ENCODE measurements around the gene AP3D1.
A peak's percentile ranks its signal among the peaks of the same experiment; 100 is the strongest.

AP3D1 gene

DNA sequence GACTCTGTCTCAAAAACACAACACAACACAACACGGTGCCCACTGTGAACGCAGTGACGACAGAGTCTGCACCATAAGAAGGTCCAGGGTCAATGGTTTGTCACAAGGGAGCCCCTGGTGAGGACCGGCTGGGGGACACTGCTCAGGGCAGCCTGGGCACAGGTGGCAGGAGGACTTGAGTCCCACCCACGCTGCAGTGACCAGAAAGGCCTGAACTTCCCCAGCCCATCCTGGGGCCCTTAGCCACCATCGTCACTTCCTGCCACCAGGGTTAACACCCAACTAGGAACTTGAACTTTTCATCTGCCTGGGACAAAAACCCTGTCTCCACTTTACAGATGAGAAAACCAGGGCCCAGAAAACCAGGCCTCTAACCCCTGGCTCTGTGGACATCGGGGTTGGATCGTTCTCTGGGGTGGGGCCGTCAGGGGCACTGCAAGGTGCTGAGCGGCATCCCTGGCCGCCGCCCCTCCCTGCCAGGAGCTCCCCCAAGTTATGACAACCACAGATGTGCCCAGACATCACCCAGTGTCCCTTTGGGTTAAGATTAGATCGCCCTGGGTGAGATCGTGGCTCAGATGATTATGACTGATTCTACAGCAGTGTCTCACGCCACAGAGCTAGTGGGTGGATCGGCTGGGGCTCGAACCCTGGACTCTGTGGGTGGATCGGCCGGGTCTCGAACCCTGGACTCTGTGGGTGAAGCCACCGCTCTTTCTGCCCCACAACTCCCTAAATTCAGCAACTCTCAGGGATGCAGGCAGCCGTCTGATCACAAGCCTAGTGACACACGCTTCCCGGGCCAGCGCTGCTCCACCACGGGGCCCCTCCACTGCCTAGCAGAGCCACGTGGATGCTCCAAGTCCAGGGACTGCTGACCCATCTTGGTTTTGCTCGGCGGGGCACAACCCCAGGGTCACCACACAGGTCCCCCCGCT lies 69.2 kb downstream of the AP3D1 start:
- no peak for DNase-seq

DNA sequence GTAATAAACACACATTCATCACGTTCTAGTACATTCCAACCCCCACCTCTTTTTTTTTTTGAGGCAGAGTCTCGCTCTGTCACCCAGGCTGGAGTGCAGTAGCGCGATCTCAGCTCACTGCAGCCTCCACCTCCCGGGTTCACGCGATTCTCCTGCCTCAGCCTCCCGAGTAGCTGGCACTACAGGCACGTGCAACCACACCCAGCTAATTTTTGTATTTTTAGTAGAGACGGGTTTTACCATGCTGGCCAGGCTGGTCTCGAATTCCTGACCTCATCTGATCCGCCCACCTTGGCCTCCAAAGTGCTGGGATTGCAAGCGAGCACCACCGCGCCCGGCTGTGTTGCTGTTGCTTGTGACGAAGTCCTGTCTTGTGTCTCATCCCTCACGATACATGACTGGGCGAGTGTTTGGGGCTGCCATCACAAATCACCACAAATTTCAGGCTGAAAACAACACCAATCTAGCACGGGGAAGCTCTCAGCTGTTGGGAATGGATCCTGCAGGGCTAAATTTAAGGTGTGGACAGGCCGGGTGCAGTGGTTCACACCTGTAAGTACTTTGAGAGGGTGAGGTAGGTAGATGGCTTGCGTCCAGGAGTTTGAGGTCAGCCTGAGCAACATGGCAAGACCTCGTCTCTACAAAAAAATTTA lies 70.9 kb downstream of the AP3D1 start:
- DNase-seq = no peak

DNA sequence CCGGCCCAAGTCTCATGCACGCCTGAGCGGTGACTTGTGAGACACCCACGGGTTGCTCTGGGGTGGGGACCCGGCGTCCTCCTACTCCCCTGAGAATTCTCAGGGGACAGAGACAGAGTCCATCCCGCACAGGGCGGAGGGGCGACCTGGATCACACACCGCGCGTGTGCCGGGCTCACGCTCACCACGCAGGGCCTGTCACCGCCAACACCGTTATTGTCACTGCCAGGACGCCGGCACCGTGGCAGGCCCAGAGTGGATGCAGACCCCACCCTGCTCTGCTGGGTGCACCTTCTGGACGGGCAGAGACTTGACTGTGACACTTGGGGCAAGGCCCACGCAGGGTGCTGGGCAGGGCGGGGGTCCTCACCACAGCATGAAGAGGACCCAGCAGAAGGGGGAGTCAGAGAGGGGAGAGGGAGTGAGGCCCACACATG lies 71.5 kb downstream of the AP3D1 start:
- no peak for DNase-seq

DNA sequence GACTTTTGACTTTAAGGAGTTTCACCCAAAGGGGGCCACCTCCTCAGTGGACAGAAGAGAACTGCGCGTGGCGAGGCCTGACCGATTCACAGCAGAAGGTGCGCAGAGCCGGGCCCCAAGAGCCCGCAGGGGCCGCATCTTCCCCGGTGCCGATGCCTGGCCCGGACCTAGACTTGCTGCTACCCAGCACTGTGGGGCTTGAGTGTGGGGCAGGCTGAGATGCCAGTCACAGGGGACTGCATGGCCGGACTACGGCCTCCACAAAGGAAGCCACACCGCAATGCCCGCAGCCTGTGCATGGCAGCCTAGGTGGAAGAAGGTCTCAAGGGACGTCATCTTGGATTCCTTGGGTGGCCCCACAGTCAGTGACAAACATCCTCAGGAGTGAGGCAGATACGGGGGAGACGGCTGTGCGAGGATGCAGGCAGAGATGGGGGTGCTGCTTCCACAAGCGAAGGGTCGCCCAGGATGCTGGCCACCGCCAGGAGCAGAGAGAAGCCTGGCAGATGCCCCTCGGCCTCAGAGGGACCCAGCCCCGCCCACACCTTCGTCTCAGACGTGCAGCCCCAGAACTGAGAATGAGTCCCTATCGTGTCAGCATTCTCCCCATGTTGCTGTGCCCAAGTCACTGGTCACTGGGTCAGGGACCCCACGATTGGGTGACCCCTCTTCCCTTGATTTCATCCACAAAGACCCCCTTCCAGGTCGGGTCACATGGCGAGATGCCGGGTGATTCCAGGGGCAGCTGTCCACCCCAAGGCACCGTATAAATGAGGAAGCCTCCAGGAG lies 72.1 kb downstream of the AP3D1 start:
- DNase-seq = no peak

DNA sequence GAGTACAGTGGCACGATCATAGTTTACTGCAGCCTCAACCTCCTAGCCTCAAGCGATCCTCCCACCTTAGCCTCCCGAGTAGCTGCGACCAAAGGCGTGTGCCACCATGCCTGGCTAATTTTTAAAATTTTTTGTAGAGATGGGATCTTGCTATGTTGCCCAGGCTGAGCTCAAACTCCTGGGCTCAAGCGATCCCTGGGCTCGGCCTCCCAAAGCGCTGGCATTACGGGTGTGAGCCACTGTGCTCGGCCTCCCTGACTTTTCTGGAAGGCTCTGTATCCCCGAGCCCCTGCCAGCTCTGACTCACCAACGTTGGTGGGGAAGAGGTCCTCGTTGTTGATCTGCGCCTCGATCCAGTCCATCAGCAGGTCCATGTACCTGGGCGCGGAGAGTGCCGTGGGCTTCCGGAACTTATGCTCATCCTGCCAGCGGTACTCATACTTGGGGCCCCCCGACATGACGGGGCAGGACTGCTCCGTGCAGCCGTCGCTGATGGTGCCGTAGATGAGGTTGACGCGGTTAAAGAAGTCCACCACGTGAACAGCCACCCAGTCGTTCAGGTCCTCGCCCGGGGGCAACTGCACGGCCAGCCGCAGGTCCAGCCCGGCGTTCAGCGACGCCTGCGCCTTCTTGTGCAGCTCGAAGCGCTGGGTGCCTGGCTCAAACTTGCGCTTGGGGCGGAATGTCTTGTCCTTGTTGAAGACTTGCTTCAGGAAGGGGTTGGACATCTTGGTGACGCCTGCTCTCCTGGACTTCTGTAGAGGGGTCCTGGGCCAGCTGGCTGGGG lies 73.3 kb downstream of the AP3D1 start:
- DNase-seq = no peak

DNA sequence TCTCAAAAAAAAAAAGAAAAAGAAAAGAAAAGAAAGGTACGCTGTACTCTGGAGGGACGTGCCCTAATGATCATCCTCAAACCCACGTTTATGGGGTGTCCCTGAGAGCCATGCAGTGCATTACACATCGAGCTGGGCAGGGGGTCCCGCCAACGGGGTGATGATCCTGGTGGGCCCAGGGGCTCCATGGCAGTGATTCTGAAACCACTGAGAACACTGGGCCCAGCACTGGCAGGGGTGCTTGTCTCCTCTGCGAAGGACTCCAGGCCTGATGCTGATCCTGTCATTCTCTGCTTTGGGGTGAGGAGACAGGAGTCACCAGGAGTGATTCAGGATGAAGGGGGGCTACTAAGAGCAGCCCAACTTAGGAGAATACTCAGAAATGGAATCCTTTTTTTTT lies 74.0 kb downstream of the AP3D1 start:
- no peak for DNase-seq

DNA sequence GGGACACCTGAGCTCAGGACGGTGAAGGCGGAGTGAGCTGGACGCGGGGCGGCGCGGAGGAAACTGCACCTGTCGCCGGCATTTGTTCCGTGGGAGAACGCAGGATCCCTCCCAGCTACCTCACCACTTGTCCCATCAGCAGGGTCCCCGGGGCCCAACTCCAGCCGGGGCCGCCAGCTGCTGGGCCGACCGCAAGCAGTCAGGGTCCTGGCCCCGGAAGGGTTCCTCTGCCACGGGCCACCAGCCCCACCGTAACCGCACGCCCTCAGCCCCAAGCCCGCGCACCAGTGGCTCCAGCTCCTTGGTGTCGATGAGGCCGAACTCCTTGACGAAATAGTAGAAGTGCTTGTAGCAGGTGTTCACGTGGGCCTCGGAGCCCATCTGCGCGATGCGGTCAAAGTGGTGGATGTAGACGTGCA lies 74.8 kb downstream of the AP3D1 start:
- no peak for DNase-seq

DNA sequence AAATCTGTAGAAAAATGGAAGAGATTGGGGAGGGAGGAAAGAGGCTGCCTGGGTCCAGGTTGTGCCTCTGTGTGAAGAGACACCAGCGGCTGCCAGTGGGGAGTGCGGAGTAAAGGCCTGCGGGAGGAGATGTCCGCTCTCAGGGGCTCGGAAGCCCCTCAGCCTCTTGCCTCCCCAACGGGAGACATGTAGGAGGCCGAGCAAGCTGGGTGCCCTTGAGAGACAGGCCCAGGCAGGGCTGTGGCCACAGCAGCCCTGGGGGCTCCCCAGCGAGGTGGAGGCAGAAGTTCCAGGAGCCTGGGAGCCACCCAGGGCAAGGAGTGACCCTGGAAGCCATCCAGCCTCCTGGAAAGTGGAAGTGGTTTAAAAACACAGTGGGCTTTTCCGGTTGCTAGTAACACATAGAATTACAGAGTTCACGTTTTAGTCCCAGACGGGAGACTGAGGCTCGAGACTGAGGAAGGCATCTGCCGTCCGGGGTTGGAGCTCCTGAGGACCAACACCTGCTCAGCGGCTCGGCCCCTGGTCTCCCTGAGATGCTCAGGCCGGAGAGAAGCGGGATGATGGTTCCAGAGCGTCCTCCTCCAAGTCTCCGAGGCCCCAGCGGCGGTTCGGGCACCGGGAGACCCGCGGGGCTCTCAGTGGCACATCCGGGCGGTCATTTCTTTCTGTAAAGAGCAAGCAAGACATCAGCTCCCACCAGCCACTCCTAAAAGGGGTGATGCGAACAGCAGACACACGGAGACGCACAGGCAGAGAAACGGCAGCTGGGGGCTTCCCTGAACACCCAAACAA lies 78.4 kb downstream of the AP3D1 start:
- no peak for DNase-seq

DNA sequence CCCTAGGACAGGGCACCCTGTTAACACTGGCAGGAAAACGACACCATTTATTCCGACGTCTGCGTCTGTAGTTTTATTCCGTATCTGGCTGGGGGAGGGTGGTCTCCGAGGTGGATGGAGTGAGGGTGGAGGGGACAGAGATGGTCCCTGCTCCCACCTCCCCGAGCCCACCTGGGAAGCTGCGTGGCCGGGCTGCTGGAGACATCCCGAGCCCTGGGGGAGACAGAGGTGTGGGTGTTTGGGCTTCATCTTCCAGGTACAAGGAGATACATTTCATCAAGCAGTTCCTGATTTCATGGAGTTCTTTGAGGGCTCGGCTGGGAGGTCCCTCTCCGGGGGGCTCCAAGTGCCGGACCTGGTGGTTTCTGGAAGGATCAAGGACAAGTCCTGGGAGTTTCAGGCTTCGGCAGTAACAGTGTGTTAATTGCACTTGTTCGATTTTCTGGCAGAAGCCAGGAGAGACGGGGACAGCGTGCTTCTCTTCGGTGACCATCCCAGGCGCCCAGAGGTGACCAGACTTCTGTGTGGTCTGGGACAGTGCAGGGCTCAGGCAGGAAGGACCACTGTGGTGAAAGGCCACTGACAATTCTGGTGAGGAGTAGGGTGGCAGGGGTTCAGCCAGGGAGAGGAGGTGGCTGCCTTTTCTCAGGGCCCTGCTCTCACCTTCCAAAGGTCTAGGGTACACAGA lies 80.2 kb downstream of the AP3D1 start:
- no peak for DNase-seq

DNA sequence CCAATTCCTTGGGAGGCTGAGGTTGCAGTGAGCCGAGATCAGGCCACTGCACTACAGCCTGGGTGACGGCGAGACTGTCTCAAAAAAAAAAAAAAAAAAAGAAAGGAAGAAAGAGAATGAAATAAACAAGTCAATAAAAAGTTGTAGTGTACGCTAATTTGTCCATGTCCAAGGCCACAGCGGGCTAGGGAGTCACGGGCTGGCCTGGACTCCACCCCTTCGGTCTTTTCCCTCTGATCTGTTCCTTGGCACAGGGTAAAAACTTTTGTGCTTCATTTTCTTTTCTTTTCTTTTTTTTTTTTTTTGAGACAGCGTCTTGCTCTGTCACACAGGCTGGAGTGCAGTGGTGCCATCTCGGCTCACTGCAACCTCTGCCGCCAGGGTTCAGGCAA lies 80.9 kb downstream of the AP3D1 start:
- no peak for DNase-seq

DNA sequence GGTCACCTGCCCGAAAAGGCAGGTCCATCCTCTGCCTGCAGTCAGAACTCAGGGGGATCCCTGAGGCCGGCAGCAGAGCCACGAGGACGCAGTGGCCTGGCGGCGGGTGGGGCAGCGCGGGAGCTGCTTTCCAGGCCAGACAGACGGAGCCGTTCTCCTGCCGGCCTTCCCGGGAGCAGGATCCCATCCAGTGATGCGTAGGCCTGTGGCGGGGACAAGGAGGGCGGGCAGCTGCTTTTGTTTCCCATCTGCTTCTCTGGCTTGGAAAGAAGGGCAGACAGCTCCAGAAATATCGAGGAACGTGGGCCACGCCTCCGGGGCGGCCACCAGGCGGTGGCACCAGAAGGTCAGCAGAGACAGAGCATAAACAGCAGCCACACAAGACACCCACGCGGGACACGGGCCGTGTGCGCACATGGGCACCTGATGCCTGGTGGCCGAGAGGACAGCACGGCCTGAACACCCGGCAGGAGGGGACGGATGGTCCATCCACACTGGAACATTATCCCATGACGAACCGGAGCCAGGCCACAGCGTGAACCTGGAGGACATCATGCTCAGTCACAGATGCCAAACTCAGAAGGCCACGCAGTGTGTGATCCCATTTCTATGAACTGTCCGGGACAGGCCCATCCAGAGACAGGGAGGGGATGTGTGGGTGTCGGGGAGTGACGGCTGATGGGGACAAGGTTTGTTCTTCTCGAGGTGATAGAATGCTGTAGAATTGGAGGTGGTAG lies 86.4 kb downstream of the AP3D1 start:
- no peak for DNase-seq

DNA sequence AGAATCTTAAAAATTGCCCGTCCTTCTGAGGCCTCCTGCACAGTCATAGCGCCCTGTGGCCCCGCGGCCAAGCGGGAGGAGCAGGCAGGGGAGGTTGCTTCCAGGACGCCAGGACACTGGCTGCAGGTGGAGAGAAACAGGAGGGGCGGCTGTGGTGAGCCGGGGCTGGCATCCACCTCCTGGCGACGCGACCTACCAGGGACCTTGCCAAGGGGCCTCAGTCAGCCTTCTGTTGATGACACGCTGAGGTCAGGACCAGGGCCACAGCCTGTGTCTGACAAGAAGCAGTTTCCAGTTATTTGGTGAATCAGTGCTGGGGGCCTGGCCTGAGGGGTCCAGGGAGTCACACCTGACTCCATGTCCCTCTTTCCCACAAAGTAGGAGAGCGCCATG lies 87.0 kb downstream of the AP3D1 start:
- DNase-seq = no peak

DNA sequence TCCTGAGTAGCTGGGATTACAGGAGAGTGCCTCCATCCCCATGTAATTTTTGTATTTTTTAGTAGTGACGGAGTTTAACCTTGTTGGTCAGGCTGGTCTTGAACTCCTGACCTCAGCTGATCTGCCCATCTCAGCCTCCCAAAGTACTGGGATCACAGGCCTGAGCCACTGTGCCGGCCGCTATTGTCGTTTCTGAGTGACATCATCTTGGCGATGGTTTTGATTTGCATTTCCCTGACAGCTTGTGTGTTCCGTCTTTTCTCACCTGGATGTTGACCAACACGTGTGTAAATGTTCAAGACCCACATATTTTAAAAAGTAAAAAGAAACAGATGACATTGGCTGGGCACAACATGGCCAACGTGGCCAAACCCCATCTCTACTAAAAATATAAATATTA lies 87.5 kb downstream of the AP3D1 start:
- no peak for DNase-seq

DNA sequence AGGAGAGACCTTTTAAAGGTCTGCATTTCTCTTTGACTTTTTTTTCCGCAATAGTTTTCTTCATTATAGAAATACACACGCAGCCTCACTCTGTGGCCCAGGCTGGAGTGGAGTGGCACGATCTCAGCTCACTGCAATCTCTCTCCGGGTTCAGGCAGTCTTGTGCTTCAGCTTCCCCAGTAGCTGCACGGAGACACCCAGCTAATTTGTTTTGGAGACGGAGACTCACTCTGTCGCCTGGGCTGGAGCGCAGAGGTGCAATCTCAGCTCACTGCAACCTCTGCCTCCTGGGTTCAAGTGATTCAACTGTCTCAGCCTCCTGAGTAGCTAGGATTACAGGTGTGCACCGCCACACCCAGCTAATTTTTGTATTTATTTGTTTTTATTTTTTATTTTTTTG lies 88.6 kb downstream of the AP3D1 start:
- no peak for DNase-seq

DNA sequence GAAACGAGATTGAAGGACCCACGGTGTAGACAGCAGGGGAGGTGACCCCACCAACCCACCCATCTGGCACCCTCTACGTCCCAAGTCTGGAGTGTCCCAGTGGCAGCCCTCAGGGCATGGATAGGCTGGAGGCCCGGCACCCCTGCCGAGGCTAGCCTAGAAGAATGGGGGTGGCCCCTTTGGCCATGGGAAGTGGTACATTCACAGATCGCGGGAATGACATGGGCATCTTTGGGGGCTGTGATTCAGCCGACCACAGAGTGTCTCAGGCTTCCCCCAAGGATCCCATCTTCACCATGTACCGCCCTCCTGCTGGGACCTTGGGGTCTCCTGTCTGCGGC lies 89.0 kb downstream of the AP3D1 start:
- no peak for DNase-seq

DNA sequence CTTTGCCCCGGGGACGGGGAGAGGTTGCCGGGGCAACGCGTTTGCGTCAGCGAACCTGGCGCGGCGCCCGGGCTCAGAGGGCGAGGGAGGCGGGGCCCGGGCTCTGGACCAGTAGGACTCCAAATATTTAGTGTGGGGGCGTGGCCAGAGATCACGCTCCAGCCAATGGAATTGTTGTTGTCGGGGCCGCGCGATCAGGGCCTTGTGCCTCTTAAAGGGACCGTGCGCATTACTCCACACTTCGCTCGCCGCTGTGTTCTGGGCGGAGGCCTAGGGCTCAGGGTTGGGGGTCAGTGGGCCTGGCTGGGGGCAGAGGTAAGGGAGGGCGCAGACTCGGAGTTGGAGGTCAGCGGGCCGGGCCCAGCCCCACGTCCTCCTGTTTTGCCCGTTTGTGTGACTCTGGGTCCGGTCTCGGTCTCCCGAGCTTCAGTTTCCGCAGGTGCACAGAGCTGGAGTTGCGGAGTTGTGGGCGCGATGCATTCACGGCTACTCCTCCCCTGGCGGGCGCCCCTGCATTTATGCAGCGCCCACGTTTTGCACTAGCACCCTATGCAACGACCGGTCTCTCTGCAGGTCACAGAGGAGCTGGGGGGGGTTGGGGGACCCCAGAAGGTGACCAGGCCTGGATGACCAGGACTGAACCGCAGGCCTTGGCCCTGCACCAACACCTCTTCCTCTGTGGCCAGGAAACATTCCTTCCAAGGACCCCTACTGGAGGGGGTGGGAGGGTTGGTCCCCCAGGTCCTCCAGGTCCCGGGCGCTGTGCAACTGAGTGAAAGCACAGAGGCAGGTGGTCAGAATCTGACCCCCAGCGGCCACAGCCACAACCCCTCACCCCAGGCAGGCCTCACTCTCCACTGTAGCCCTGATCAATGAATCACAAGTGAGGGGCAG lies 89.6 kb downstream of the AP3D1 start:
- peak; percentile 94 for DNase-seq

DNA sequence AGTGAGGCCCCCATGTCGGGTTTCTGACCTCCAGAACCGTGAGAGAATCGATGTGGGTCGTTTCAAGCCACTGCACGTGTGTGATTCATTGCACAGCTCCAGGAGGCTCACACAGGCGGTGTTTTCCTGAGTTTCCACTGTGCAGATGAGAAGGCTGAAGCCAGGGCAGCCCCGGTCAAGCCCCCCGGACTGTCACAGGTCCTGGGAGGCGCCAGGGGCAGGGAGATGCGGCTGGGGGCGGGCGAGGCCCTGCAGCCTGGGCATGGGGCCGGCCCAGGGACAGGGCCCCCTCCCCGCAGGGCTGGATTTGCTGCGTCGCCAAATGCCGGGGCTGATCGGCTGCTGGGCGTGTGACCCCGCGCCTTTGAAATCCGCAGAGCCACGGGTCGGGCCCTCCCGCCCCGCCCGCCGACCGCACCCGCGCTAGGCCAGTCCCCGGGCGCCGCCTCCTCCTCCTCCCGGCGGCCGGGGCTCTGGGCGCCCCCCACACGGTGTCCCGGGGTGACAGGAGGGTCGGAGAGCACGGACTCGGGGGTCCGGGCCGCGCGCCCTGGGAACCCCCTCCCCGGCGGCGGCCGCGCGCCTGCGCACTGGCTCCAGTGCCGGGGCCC lies 90.4 kb downstream of the AP3D1 start:
- peak; percentile 61 for DNase-seq

DNA sequence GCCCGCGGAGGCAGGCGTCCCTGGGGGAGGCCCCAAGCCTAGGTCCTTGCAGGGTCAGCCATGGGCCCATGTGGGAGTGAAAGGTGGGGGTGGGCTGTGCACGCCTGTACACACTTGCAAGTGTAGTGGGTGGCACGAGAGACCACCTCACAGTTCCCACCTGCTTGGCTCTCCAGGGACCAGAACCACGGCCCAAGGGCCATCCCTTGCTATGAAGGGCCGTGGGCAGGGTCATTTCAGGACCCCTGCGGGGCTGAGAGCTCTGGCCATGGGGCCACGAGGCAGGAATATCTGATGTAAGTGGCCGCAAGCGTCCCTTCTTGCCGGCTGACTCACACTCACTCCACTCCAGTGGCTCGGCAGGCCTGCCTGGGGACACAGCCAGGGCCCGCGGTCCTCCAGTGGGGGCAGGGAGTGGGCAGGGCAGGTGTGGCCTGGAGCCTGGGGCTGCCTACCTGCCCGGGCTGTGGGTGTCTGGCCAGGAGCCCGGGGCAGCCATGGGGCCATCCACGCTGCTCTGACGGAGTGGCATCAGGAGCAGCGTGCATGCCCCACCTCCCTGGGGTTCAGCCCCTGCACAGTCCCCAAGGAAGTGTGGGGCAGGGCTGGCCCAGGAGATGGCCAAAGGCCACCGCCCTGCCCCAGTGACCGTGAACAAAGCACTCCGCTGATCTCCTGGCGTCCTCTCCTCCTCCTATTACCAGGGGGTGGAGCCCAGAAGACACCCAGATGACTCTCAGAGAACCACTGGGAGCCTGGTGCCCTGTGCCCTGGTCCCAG lies 91.8 kb downstream of the AP3D1 start:
- DNase-seq = no peak

Data from GOT3 (cell line).